GM19324 (cell line): Measurements from ENCODE around the gene C5orf46.

ENCODE experiments used
- ATAC-seq: cut with Tn5 transposase; IDR thresholded peaks from one replicate; pipeline ENCODE4 v1.9.1; 2021; ENCODE audit warnings: mild to moderate bottlenecking, moderate library complexity; ENCODE audit not compliant: unreplicated experiment, low FRiP score

The C5orf46 gene

DNA sequence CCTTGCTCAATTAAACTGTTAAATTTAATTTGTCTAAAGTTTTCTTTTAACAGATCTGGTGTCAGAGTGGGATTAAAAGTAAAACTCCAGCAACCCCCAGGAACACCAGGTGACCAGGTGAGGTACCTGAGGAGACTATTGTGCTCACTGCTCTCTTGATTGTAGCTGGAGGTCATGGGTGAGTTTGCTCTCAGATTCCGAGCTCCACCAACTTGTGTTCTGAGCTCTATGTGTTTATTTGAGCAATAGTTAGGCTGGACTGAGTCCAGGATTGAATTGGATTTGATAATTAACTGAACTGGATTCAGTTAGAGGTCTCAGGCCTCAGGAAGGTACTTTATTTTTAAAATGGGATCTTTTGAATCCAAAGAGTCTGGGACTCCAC, 45.7 kb downstream of the C5orf46 start:
- ATAC-seq, result no peak

DNA sequence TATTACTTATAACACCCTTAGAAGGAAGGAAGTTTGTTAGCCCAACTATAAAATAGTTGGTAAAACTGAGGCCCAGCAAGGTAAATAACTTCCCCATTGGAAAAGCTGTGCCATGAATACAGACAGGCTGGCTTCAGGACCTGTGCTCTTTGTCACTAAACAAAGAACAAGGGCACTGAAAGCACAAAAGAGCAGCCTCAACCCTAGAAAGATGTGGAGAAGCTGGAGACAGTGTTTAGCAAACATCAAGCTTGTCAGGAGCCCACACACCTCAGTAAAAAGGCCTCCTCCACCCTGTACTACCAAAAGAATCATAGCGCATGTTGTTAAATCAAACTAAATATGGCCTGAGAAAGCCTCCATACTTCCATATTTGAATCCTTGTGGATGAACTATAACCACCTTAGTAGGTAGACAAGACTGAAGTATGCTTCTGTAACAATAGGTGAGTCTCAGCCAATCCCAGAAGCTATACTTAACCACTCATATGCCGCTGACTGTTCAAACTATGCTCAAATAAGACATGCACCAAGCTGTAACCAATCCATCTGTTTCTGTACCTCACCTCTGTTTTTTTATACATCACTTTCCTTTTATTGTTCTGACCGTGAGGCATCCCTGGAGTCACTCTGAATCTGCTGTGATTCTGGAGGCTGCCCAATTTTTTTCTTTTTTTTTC, 46.2 kb downstream of the C5orf46 start:
- ATAC-seq, result no peak

DNA sequence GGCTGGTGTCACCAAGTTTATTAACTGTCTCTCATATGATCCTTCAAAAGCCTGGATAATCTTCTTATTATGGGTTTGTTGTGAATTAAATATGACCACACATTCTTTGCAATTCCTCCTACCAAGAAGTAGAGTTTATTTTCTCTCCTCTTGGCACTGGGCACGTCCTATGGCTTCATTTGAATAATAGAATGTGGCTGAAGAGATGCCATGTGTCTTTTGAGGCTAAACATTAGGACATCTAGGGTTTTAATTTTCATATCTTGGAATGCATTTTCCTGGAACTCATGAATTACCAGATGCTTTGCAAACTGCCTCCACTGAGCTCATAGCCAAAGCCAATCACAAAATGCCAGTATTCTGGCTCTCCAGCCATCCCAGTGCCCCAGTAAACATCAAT, 47.8 kb downstream of the C5orf46 start:
- ATAC-seq, result no peak

DNA sequence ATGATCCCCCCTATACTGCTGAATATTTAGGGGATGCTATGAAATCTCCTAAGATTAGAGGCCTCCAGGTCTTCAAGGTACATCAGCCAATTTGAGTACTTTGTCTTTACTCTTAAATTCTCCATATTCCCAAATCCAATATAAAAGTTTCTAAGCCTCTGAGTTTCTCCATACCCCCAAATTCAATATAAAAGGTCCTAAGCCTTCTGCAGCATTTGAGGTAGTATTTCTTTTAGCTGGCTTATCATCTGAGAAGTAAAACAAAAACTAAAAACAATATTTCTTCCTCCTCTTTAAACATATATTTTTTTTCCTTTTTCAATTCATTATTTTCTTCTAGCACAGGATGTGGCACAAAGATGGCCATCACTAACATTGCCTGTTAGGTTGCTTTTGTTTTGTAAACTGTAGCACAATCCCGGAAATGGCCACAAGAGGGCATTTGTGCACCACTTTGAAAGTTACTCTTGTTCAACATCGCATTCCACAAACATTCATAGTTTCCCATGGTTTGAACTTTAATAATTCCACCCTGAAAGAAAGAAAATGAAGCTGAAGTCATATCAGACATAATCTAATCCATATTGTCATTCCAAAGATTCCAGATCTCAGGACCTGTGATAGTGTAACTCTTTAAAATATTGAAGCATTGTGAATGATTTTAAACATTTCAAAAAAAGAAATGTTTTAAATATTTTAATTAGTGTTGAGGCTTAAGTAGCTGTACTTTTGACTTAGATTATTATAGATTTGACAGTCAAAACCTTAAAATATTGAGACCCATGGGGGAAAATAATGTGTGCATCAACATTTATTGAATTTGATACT, 48.8 kb downstream of the C5orf46 start:
- no peak for ATAC-seq

DNA sequence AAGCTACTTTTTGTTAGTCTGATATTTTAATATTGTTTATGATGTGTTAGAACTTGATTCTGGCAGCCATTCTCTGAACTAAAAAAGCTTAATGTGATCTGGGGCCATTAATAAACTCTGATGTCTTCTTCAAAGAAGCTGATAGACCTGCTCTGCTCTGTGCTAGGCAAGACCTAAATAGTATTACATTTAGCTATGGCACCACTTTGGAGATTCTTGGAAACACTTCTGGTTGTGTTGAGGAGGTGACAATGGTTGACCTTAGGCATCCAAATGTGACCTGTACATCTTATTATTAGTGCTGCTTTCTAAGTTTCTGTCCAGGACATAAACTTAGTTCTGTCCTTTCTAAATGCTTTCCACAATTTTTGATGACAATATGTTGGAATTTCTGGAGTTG, 49.5 kb downstream of the C5orf46 start:
- no peak for ATAC-seq

DNA sequence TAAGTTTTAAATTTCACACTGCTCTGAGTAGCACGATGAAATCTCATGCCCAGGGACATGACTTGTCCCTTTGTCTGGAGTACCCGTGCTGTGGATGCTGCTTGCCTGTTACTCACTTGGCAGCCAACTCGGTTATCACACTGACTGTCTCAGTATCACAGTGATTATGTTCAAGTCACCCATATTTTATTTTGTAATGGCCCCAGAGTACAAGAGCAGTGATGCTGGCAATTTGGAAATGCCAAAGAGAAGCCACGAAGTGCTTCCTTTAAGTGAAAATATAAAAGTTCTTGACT, 50.6 kb downstream of the C5orf46 start:
- ATAC-seq, result no peak

DNA sequence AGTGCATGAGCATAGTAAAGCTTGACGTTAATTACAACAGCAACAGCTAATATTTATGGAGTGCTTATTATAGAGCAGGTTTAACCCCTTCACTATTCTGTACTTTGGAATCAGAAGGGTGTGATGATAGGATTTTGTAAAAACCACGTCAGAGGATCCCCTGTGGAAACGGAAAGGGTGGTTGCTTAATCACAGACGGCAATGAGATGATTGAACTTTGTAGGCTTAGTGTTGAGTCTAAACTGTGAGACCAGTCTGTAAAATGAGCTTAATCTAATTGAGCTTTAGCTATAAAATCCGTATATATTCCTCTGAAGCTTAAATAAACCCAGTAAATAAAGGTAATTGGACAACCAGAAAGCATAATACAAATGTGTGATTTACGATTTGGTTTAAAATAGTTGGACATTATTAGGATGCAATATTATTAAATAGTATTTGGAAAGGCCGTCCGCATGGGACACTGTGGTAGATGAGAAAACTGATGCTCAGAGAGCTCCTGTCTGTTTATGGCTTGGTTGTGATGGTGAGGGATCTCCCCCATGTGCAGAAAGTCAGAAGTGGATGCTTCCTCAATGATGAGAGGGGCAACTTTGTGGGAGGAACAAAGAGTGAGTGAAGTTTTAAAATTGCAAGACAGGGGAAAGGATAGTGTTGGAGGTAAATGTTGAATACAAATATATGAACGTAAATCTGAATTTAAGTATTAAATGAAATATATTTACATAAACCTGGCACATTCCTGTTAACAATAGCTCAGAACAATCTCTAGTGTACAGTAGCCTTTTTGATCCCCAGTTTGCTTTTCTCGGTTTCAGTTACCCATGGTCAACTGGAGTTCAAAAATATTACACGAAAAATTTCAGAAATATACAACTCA, 51.2 kb downstream of the C5orf46 start:
- ATAC-seq, result no peak

DNA sequence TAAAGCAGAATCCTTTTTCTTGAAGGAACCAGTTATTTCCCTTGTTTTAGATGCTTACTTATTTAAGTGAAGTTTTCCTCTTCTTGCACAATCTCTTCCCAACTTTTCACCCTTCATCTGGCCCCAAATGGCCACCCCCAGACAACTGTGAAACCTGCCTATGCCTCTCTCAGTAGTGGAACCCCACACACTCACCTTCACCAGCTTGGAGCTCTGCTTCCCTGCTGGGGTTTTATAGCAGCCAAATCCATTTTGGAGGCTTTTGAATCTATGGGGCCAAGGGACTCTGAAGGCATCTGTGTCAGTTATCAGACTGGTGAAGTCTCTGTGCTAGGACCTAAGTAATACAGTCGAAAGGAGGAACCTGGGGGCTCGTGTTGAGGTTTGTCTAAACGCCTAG, 52.0 kb downstream of the C5orf46 start:
- ATAC-seq, result no peak

DNA sequence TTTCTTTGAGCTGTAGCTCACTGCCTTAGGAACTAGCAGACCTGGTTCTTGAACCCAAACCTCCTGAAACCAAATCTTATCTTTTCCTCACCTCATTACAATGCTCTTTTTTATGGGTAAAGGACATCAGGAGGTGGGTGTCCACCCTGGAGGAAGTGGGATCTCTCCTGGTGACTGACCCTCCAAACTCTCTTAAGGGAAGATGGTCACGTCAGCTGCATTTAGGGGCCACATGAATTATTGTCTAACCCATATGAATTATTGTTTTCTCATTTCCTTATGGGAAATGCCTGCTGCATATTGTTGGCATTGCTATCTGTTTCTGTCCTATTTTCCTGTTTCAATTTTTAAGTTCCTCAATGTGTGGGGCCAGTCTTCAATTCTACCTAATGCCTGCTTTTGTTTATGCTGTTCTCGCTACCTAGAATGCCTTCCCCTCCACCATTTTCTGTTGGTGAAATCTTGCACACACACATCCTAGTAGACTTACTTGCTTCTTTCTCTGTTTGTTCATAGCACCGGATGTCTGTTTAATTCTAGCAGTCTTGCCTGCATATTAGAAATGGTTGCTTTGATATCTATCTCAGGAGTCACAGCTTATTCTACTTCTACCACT, 52.9 kb downstream of the C5orf46 start:
- no peak for ATAC-seq

DNA sequence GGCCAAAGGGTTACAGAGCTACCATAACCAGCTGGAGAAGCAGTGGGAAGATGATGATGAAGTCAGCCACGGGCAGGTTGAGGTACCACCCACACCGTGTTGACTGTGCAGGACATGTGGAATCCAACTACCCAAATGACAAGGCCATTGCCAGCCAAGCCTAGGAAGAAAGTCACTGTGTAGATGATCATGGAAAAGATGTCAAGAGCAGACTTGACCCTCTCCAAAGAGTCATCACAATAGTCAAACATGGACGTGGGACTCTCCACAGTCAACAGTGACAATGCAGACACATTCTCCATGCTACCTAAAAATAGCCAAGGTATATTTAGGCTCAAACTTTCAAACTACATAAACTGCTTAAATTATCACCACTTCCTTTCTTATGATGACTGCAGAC, 54.0 kb downstream of the C5orf46 start:
- no peak for ATAC-seq

DNA sequence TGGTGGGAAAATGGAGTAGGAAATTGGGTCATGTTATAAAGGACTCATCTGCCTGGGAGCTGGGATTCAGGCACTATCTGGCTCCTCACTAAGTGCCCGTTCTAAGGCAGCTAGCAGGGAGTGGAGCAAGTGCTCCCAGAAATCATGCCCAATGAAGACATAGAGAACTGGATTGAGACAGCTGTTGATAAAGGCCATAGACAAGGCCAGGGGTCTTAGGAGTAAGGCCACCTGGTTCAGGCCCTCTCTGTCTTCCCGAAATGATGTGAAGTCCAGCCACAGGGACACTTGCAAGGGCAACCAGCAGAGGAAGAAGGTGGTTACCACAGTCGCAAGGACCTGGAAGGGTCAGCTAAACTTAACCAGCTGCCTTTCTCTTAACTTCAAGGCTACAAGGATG, 54.8 kb downstream of the C5orf46 start:
- ATAC-seq, result no peak

DNA sequence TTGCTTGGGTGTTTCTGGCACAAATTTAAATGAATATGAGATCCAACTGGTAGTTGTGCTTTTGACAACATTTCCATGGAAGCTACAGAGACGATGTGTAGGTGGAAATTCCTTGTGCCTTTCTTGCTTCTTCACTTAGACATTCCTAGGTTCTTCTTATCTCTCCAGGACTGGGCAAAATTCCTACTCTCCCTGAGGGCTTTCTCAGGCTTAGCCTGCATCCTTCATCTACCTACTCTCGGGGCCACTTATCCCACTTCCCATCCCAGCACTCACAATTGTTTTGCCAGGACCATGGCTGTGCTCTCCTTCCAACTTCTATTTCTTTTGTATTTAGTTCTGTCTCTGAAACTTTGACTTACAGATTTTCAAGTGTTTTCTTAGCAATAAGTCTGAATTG, 57.1 kb downstream of the C5orf46 start:
- no peak for ATAC-seq

DNA sequence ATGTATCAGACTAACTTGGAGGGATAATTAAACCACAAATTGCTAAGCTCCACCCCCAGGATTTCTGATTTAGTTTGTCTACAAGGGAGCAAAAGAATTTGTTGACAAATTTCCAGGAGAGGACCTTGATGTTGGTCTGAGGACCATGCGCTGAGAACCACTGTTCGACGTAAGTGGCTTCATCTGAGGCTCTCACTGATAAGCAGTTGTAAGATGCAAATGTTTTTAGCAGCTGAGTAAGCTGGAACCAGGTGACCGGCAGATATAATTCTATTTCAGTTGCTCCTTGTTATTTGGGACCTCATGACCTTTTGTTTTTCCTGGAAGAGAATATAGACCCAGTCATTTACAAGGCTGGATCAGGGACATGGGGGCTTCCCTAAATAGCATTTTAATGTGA, 60.7 kb downstream of the C5orf46 start:
- no peak for ATAC-seq

DNA sequence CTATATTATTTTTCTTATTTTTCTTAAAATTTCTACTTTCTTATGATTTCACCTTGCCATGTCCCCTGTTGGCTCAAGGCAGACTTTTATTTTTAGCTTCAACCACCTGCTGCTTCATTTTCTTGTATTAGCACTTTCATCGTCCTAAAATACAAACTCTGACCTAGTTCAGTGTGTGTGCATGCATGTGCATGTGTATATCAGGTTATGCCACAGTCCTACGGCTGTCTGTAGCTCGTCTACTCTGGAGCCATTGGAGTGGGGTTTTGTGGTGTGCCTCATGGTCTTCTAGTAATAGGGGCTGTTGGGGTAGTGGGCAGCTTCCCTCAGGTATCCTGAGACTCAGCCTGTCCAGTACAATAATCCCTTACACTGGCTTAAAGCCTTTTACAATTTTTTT, 61.5 kb downstream of the C5orf46 start:
- ATAC-seq, result no peak

DNA sequence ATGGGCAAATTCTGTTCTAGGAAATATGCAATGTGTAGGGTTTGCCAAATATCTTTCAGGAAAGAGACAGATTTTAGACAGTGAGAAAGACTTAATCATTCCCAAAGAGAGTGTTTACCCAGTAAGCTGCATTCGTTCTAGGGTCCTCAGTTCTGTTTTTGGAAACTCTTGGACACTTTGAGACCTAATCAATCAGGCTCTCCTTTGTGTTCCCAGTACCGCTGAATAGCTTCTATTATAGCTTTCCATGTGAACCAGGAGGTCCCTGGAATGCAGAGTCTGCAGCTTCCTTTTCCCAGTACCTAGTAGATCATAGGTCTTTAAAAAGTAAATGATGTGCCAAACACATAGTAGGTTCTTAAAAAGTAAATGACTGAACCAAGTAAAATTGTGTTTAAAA, 63.5 kb downstream of the C5orf46 start:
- no peak for ATAC-seq
